Neural cell (in vitro differentiated cells): ENCODE results near the gene RAI1. TPM values are rescaled to one million over a fixed set of nuclear protein-coding genes. Genes with fewer than 3 reads are reported as not detected.

Experiments used
- H2AFZ ChIP-seq: fragments of 200-600, 300-800 bp; sonication (generic), shearing (Covaris generic); 2 replicates; pipeline ENCODE4 v1.6.0; 2014; ENCODE audit warnings: low read depth, mild to moderate bottlenecking, antibody characterized with exemption, low read length, moderate library complexity
- H3F3A ChIP-seq: fragments of 200-600 bp; shearing (Covaris generic); 2 replicates; pipeline ENCODE4 v1.6.1; 2016; ENCODE audit warnings: mild to moderate bottlenecking, moderate library complexity, mixed read lengths, antibody characterized with exemption, low read length; ENCODE audit not compliant: insufficient read depth, poor library complexity, severe bottlenecking
- H3K27ac ChIP-seq: fragments of 200-600, 300-800 bp; sonication (generic), shearing (Covaris generic); 2 replicates; pipeline ENCODE4 v1.5.1; 2014; ENCODE audit warnings: mild to moderate bottlenecking, low read length, moderate library complexity
- H3K27me3 ChIP-seq: fragments of 300-800, 200-600 bp; sonication (generic), shearing (Covaris generic); 2 replicates; pipeline ENCODE4 v1.6.0; 2014; ENCODE audit warnings: mild to moderate bottlenecking, low read depth, low read length, moderate library complexity; ENCODE audit not compliant: insufficient read depth
- H3K36me3 ChIP-seq: fragments of 300-800, 200-600 bp; sonication (generic), shearing (Covaris generic); 2 replicates; pipeline ENCODE4 v1.5.1; 2014; ENCODE audit warnings: mild to moderate bottlenecking, antibody characterized with exemption, low read length, moderate library complexity; ENCODE audit not compliant: insufficient read depth
- H3K4me2 ChIP-seq: fragments of 300-800, 200-600 bp; sonication (generic), shearing (Covaris generic); 2 replicates; pipeline ENCODE4 v1.6.0; 2014; ENCODE audit warnings: mild to moderate bottlenecking, low read length
- H3K4me3 ChIP-seq: fragments of 300-800, 200-600 bp; sonication (generic), shearing (Covaris generic); 2 replicates; pipeline ENCODE4 v1.5.1; 2014; ENCODE audit warnings: mild to moderate bottlenecking, low read length, moderate library complexity
- H3K79me2 ChIP-seq: fragments of 200-600 bp; shearing (Covaris generic); replicated peaks from 2 replicates; pipeline ENCODE4 v1.6.0; 2014; ENCODE audit warnings: mild to moderate bottlenecking, low read length, moderate library complexity; ENCODE audit not compliant: insufficient read depth
- H3K9ac ChIP-seq: fragments of 300-800, 200-600 bp; sonication (generic), shearing (Covaris generic); 2 replicates; pipeline ENCODE4 v1.6.1; 2016; ENCODE audit warnings: mild to moderate bottlenecking, low read length, mixed read lengths
- H3K9me2 ChIP-seq: fragments of 200-600 bp; shearing (Covaris generic); 2 replicates; pipeline ENCODE4 v1.6.1; 2016; ENCODE audit warnings: mild to moderate bottlenecking, low read length, mixed read lengths; ENCODE audit not compliant: insufficient read depth
- H3K9me3 ChIP-seq: fragments of 200-600, 300-800 bp; sonication (generic), shearing (Covaris generic); 2 replicates; pipeline ENCODE4 v1.6.1; 2016; ENCODE audit warnings: mild to moderate bottlenecking, mixed run types, low read length, moderate library complexity, mixed read lengths
- H4K20me1 ChIP-seq: fragments of 200-600 bp; shearing (Covaris generic); 2 replicates; pipeline ENCODE4 v1.6.1; 2016; ENCODE audit warnings: mild to moderate bottlenecking, mixed run types; ENCODE audit not compliant: insufficient read depth
- CTCF ChIP-seq: fragments of 450-650 bp; IDR thresholded peaks from 2 replicates; pipeline ENCODE4 v1.5.1; 2014; ENCODE audit warnings: antibody characterized with exemption, mild to moderate bottlenecking, moderate library complexity; ENCODE audit not compliant: poor library complexity, severe bottlenecking
- EP300 ChIP-seq: fragments of 450-650 bp; conservative IDR thresholded peaks from 2 replicates; pipeline ENCODE4 v1.6.1; 2014; ENCODE audit warnings: antibody characterized with exemption, mild to moderate bottlenecking, moderate library complexity; ENCODE audit not compliant: poor library complexity, severe bottlenecking
- EZH2 ChIP-seq: fragments of 200-600, 300-800 bp; shearing (Covaris generic), sonication (generic); IDR thresholded peaks from 2 replicates; pipeline ENCODE4 v1.6.1; 2014; ENCODE audit warnings: antibody characterized with exemption, low read length, borderline replicate concordance, mild to moderate bottlenecking; ENCODE audit not compliant: insufficient read depth, poor library complexity, severe bottlenecking
- MXI1 ChIP-seq: fragments of 450-650 bp; conservative IDR thresholded peaks from 2 replicates; pipeline ENCODE4 v1.6.1; 2014; ENCODE audit warnings: antibody characterized with exemption, mild to moderate bottlenecking; ENCODE audit not compliant: poor library complexity, severe bottlenecking
- POLR2AphosphoS5 ChIP-seq: IDR thresholded peaks from 2 replicates; pipeline ENCODE4 v1.6.1; 2012
- RAD21 ChIP-seq: fragments of 450-650 bp; conservative IDR thresholded peaks from 2 replicates; pipeline ENCODE4 v1.6.1; 2014; ENCODE audit warnings: antibody characterized with exemption, mild to moderate bottlenecking, moderate library complexity
- REST ChIP-seq: IDR thresholded peaks from 2 replicates; pipeline ENCODE4 v1.6.1; 2012; ENCODE audit warnings: borderline replicate concordance
- SMC3 ChIP-seq: fragments of 450-650 bp; conservative IDR thresholded peaks from 2 replicates; pipeline ENCODE4 v1.6.1; 2014; ENCODE audit warnings: antibody characterized with exemption, mild to moderate bottlenecking, moderate library complexity; ENCODE audit not compliant: poor library complexity
- TAF1 ChIP-seq: IDR thresholded peaks from 2 replicates; pipeline ENCODE4 v1.6.1; 2012; ENCODE audit warnings: low read depth
- polyA plus RNA-seq: library from polyadenylated mRNA; depleted of rRNA; stranded (reverse); fragments of >200 nt; gene quantifications from 2 replicates; pipeline ENCODE4 v1.2.3, GENCODE V29; 2014

The RAI1 gene
- polyA plus RNA-seq, 1 donor from 2014 or later: 16.9 TPM

GRCh38 chr17:17787568-17787967 lies 106.3 kb downstream of the RAI1 start:
- TF ChIP-seq TAF1: no peak
- TF ChIP-seq REST: no peak
- no peak for TF ChIP-seq SMC3
- TF ChIP-seq CTCF: no peak
- TF ChIP-seq EZH2: no peak
- no peak for TF ChIP-seq MXI1
- Histone ChIP-seq H3K79me2 (peaks cover 73% of the 10 kb centered on the region), H2AFZ (no peak overlapping the region), H4K20me1 (no peaks in the 10 kb centered on the region), H3K9me2 (no peaks in the 10 kb centered on the region), H3K4me2 (no peak overlapping the region), H3K36me3 (no peaks in the 10 kb centered on the region), H3F3A (no peaks in the 10 kb centered on the region), H3K9me3 (no peaks in the 10 kb centered on the region), H3K27me3 (no peaks in the 10 kb centered on the region), H3K27ac (peak overlapping the region; percentile 33), H3K4me3 (no peak overlapping the region), H3K9ac (no peak overlapping the region)

GRCh38 chr17:17788967-17789366 lies 107.7 kb downstream of the RAI1 start:
- Histone ChIP-seq H3K4me2 (no peak overlapping the region), H3K36me3 (no peaks in the 10 kb centered on the region), H3K9ac (no peak overlapping the region), H3K27me3 (no peaks in the 10 kb centered on the region), H3F3A (no peaks in the 10 kb centered on the region), H3K9me2 (no peaks in the 10 kb centered on the region), H3K9me3 (no peaks in the 10 kb centered on the region), H4K20me1 (no peaks in the 10 kb centered on the region), H3K79me2 (peaks cover 73% of the 10 kb centered on the region), H3K4me3 (no peak overlapping the region), H2AFZ (no peak overlapping the region), H3K27ac (no peak overlapping the region)
- no peak for TF ChIP-seq TAF1
- TF ChIP-seq CTCF: no peak
- no peak for TF ChIP-seq REST
- no peak for TF ChIP-seq POLR2AphosphoS5
- TF ChIP-seq EP300: no peak
- no peak for TF ChIP-seq RAD21
- TF ChIP-seq MXI1: no peak
- no peak for TF ChIP-seq EZH2
- TF ChIP-seq SMC3: no peak
